Measurements from ENCODE around the gene OGFOD2.

Gene OGFOD2

GRCh38 chr12:123029550-123029949 lies 54.5 kb downstream of the OGFOD2 start:
- H3K4me3 ChIP-seq (ENCODE audit: low read depth, low read length), result no peak overlapping the region
- TF ChIP-seq CTCF (IDR thresholded peaks at IDR 0.05; ENCODE audit: low read depth, low read length), result no peak
